ENCODE measurements around the gene GABRB3.
A peak's percentile ranks its signal among the peaks of the same experiment; 100 is the strongest.

GABRB3 gene

GRCh38 chr15:26690778-26691177 lies 82.1 kb downstream of the GABRB3 start:
- H3K4me1 ChIP-seq = no peaks in the 10 kb centered on the region
- TF ChIP-seq, protein P1, sequence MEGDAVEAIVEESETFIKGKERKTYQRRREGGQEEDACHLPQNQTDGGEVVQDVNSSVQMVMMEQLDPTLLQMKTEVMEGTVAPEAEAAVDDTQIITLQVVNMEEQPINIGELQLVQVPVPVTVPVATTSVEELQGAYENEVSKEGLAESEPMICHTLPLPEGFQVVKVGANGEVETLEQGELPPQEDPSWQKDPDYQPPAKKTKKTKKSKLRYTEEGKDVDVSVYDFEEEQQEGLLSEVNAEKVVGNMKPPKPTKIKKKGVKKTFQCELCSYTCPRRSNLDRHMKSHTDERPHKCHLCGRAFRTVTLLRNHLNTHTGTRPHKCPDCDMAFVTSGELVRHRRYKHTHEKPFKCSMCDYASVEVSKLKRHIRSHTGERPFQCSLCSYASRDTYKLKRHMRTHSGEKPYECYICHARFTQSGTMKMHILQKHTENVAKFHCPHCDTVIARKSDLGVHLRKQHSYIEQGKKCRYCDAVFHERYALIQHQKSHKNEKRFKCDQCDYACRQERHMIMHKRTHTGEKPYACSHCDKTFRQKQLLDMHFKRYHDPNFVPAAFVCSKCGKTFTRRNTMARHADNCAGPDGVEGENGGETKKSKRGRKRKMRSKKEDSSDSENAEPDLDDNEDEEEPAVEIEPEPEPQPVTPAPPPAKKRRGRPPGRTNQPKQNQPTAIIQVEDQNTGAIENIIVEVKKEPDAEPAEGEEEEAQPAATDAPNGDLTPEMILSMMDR (IDR thresholded peaks at IDR 0.05) = no peak
- no peaks in the 10 kb centered on the region for H3K9me3 ChIP-seq (ENCODE audit: control insufficient read depth, low read length)
- no peak overlapping the region for H2AFZ ChIP-seq
- no peaks in the 10 kb centered on the region for H3K36me3 ChIP-seq (ENCODE audit: control insufficient read depth, insufficient read depth, low read length)
- no peak overlapping the region for H3K4me2 ChIP-seq (ENCODE audit: low read length)
- H3K4me3 ChIP-seq (ENCODE audit: low read depth, low read length) = no peak overlapping the region
- H3K27ac ChIP-seq = no peak overlapping the region
- no peaks in the 10 kb centered on the region for H3K27me3 ChIP-seq (ENCODE audit: control insufficient read depth, insufficient read depth, low read length)
- H3K9ac ChIP-seq = no peak overlapping the region
- H3K79me2 ChIP-seq = no peaks in the 10 kb centered on the region

DNA sequence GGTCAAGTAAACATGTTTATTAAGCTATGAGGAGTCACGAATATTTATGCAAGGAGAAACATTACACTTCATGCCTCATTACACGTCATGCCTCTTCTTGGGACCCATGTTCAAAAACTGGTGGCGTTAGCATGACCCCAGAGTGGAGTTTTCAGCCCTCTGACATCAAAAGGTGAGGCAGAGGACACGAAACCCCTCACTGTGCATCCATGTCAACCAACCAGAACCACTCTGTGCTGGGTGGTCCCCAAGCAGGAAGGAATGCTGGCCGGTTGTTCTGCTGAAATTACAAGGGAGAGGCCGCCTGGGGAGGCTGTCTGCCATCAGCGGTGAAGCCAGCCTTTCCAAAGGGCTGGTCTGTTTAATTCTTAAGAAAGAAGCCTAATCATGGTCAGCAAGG lies 83.4 kb downstream of the GABRB3 start:
- Histone ChIP-seq H3K9ac (no peak overlapping the region), H3K4me1 (no peaks in the 10 kb centered on the region), H3K27me3 (ENCODE audit: control insufficient read depth, insufficient read depth, low read length) (no peaks in the 10 kb centered on the region), H3K9me3 (ENCODE audit: control insufficient read depth, low read length) (no peaks in the 10 kb centered on the region), H3K36me3 (ENCODE audit: control insufficient read depth, insufficient read depth, low read length) (no peaks in the 10 kb centered on the region), H3K79me2 (no peaks in the 10 kb centered on the region), H3K27ac (no peak overlapping the region), H3K4me3 (ENCODE audit: low read depth, low read length) (no peak overlapping the region), H3K4me2 (ENCODE audit: low read length) (no peak overlapping the region), H2AFZ (no peak overlapping the region)
- TF ChIP-seq, protein P1 (IDR thresholded peaks at IDR 0.05) = no peak

- Histone ChIP-seq H3K4me3 (ENCODE audit: low read depth, low read length) (no peak overlapping the region), H3K36me3 (ENCODE audit: control insufficient read depth, insufficient read depth, low read length) (no peaks in the 10 kb centered on the region), H3K9ac (no peak overlapping the region), H3K4me1 (no peaks in the 10 kb centered on the region), H3K27ac (no peak overlapping the region), H3K79me2 (no peaks in the 10 kb centered on the region), H2AFZ (peak overlapping the region; percentile 14), H3K9me3 (ENCODE audit: control insufficient read depth, low read length) (no peaks in the 10 kb centered on the region), H3K4me2 (ENCODE audit: low read length) (no peak overlapping the region), H3K27me3 (ENCODE audit: control insufficient read depth, insufficient read depth, low read length) (no peaks in the 10 kb centered on the region)
- TF ChIP-seq, protein P1 (IDR thresholded peaks at IDR 0.05) = no peak
Observed at GRCh38 chr15:26686547-26687187, 86.2 kb downstream of the GABRB3 start.

DNA sequence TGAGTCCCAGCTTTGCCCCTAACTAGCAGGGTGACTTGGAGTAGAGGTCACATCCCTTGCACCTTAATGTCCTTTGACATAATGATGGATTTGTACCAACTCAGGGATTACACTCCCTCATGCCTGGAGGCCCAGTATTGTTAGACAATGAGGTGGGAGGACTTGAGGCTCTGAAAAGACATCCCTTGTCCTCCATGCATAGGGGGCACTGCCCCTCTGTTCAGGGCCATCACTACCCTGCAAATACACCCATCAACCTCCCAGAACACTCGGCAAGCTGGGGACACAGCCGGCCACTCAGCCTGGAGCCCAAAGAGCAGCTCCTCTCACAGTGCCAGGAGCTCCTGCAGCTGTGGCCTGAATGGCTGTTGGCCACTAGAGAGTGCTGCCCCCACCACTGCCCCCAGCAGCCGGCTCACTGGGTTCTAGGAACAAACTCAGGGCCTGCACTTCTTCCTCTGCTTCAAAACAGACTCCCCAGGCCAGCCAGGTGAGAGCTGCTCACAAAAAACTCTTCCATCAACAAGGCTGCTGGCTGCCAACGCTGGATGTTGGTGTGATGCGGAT lies 90.2 kb downstream of the GABRB3 start:
- H3K27ac ChIP-seq = no peak overlapping the region
- H3K79me2 ChIP-seq = no peaks in the 10 kb centered on the region
- TF ChIP-seq, protein P1 (IDR thresholded peaks at IDR 0.05) = no peak
- H3K4me1 ChIP-seq = no peaks in the 10 kb centered on the region
- H3K36me3 ChIP-seq (ENCODE audit: control insufficient read depth, insufficient read depth, low read length) = no peaks in the 10 kb centered on the region
- H3K9ac ChIP-seq = no peak overlapping the region
- no peak overlapping the region for H3K4me2 ChIP-seq (ENCODE audit: low read length)
- no peak overlapping the region for H3K4me3 ChIP-seq (ENCODE audit: low read depth, low read length)
- no peaks in the 10 kb centered on the region for H3K27me3 ChIP-seq (ENCODE audit: control insufficient read depth, insufficient read depth, low read length)
- no peaks in the 10 kb centered on the region for H3K9me3 ChIP-seq (ENCODE audit: control insufficient read depth, low read length)
- H2AFZ ChIP-seq = no peak overlapping the region

- no peaks in the 10 kb centered on the region for H3K4me1 ChIP-seq
- no peaks in the 10 kb centered on the region for H3K36me3 ChIP-seq (ENCODE audit: control insufficient read depth, insufficient read depth, low read length)
- no peak overlapping the region for H3K27ac ChIP-seq
- H3K27me3 ChIP-seq (ENCODE audit: control insufficient read depth, insufficient read depth, low read length) = no peaks in the 10 kb centered on the region
- no peak overlapping the region for H2AFZ ChIP-seq
- no peak overlapping the region for H3K4me3 ChIP-seq (ENCODE audit: low read depth, low read length)
- no peak overlapping the region for H3K9ac ChIP-seq
- no peaks in the 10 kb centered on the region for H3K9me3 ChIP-seq (ENCODE audit: control insufficient read depth, low read length)
- no peak overlapping the region for H3K4me2 ChIP-seq (ENCODE audit: low read length)
- no peaks in the 10 kb centered on the region for H3K79me2 ChIP-seq
- TF ChIP-seq, protein P1 (IDR thresholded peaks at IDR 0.05) = no peak
Observed at GRCh38 chr15:26679927-26680326, 92.9 kb downstream of the GABRB3 start.
